22Rv1 (cell line): Measurements from ENCODE around the gene TSHZ1.

Experiments
- H3K27ac ChIP-seq: fragments of 450-650 bp; 2 replicates; pipeline ENCODE4 v1.5.1; 2017
- ZFX ChIP-seq: fragments of 450-650 bp; IDR thresholded peaks from 2 replicates; pipeline ENCODE4 v1.6.1; 2017; ENCODE audit warnings: antibody characterized with exemption, borderline replicate concordance
- TF ChIP-seq, protein P1 (sequence below): fragments of 450-650 bp; IDR thresholded peaks from 2 replicates; pipeline ENCODE4 v1.5.1; 2017; ENCODE audit warnings: mild to moderate bottlenecking

TSHZ1 gene

DNA sequence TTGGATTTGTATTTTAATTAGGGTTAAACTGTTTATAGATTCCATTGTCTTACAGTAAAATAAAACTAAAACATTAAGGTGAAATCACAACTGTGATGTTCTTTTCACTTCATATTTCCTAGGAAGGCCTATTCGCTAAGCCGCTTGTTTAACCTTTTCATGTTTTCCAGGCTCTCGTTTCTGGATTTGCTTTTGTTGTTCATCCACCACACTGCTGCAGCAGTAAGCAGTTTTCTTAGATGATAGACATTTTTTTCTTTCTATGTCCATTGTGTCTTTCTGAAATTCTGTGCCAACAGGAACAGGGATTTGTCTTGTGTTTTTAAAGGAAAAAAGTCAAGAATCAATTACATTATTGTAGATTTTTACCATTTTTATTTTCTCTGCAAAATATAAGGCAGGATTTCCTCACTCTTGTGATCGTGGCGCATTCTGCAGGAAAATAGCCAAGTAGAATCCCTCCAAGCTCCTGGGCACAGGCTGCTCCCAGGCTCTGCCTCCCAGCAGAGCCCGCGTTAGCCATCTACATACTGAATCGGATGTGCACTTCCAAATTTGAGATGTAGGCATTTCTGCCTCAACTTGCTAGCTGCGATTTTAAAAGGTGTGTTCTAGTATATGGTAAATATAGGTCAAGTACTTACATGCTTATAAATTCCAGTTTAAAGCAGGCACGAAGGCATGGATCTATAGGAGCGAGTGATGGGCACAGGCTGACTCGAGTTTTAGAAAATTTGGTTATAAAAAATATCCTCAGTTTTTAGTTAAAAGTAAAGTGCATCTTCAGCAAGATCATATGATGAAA, 10.2 kb downstream of the TSHZ1 start:
- TF ChIP-seq ZFX = no peak
- TF ChIP-seq, protein P1, sequence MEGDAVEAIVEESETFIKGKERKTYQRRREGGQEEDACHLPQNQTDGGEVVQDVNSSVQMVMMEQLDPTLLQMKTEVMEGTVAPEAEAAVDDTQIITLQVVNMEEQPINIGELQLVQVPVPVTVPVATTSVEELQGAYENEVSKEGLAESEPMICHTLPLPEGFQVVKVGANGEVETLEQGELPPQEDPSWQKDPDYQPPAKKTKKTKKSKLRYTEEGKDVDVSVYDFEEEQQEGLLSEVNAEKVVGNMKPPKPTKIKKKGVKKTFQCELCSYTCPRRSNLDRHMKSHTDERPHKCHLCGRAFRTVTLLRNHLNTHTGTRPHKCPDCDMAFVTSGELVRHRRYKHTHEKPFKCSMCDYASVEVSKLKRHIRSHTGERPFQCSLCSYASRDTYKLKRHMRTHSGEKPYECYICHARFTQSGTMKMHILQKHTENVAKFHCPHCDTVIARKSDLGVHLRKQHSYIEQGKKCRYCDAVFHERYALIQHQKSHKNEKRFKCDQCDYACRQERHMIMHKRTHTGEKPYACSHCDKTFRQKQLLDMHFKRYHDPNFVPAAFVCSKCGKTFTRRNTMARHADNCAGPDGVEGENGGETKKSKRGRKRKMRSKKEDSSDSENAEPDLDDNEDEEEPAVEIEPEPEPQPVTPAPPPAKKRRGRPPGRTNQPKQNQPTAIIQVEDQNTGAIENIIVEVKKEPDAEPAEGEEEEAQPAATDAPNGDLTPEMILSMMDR = no peak
- H3K27ac ChIP-seq = no peak overlapping the region

DNA sequence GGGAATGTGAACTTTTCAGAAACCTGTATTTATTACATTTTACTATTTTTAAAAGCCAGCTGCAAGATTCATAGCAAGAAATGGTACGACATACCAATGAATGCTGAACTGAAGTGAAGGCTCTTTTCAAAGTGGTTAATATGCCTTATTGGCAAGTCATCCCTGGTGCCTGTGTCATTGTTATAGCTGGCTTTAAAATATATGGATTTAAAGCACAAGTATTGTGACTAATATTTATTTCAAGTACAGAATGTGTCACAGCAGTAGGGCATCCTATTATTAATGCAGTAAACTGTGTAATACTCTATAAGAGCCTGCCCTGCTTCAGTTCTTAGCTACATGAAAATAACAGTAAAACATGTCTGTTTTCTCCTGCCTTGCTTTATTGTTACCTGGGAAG, 10.8 kb downstream of the TSHZ1 start:
- TF ChIP-seq, protein P1 = no peak
- TF ChIP-seq ZFX = no peak
- H3K27ac ChIP-seq = no peak overlapping the region

DNA sequence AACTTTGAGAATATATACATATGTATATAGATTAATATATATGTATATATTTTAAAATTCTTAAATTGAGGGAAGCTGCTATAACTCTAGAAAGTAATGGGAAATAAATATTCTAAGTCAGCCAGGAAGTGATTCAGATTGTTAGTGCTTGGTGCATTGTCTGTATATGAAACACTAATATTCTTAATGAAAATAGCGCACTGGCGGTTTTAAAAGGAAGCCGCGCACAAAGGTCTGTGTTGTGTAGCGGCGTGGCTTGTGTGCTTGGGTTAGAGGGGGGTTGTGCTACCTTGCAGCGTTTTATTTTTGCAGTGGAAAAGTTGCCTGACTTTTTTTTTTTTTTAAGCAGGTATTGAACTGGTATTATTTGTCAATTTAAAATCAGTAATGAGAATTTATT, 11.3 kb downstream of the TSHZ1 start:
- H3K27ac ChIP-seq = no peak overlapping the region
- TF ChIP-seq, protein P1 = no peak
- TF ChIP-seq ZFX = no peak

DNA sequence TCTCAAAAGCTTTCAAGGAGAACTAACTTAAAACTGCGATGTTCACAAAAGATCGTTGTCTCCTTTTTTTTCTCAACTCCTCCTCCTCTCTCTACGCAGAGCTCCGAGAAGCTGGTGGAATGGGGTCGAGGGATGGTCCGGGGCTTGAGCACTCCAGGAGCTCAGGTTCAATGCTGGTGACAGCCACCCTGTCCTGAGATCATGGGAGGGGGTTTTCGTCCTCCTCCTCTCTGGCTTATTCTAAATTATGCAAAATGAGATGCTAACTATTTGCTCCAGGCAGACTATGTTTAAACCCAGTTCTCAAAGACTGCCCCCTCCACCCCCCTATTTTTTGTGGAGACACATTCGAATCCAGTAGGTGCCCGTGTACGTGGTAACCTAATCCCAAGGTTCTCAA, 11.8 kb downstream of the TSHZ1 start:
- TF ChIP-seq ZFX = no peak
- TF ChIP-seq, protein P1 = no peak

DNA sequence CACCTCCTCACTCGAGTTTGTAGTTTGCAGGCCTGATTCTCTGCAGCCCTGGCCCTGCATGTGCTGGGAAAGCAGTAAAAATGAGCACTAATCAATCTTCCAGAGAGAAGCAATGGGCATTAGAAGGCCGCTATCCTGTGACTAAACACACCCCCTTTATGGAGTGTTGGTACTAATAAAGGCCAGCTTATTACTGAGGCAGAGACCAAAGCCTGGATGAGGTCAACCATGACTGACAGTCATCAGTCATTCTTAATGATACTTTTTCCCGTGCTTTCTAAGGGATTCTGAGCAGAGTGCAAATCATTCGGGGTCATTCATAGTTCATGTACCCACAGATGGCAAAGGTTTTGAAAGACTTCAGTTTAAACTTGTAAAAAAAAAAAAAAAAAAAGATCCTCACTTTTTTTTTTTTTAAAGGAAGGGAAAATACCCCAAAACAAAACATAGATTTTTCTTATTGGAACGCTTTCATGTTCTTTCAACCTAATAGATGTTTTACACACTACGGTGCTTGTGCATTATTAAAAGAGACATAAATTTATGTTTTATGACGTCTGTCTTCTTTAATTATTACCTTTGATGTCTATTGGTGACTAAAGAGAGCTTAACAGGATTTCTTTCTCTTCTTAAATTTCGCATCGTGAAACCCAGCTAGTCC, 13.2 kb downstream of the TSHZ1 start:
- no peak overlapping the region for H3K27ac ChIP-seq
- no peak for TF ChIP-seq ZFX
- TF ChIP-seq, protein P1 = no peak

More for the DNA sequence above, 11.8 kb downstream of the TSHZ1 start:
- no peak overlapping the region for H3K27ac ChIP-seq

DNA sequence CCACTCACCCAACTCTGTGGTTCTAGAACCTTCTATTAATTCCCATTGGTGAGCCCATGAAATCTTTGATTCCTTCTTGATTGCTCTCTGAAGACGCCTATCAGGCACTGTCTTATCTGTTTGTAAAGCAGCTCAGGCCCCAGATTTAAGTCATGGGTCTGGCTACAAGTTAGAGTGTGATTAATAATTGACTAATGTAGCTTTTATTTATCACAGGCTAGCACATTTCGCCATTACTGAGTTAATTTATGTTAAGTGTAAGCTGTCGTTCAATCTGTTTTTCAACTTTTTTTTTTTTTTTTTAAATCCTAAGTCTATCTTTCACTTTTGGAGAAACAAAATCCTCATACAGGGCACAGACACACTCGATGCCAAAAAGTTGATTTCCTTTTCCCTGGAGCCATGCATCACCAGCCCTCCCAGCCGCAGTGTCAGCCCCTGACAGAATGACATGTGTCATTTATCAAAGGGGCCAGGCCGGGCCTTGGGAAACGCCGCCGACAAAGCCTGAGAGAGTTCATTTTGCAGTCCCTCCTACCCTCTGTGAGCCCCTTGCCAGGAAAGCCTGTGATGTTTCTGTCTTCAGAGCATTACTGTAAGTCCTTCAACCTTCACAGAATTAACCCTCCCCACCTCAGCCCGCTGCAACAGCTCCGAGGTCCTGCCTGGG, 15.8 kb downstream of the TSHZ1 start:
- TF ChIP-seq, protein P1 = no peak
- TF ChIP-seq ZFX = no peak
- no peak overlapping the region for H3K27ac ChIP-seq
